ENCODE results near the gene CYP2W1.

The CYP2W1 gene

GRCh38 chr7:982511-983003 is 424 bp upstream of the CYP2W1 start:
- no peak for DNase-seq

- no peak for DNase-seq
Observed at GRCh38 chr7:983616-984071, 663 bp downstream of the CYP2W1 start.

DNA sequence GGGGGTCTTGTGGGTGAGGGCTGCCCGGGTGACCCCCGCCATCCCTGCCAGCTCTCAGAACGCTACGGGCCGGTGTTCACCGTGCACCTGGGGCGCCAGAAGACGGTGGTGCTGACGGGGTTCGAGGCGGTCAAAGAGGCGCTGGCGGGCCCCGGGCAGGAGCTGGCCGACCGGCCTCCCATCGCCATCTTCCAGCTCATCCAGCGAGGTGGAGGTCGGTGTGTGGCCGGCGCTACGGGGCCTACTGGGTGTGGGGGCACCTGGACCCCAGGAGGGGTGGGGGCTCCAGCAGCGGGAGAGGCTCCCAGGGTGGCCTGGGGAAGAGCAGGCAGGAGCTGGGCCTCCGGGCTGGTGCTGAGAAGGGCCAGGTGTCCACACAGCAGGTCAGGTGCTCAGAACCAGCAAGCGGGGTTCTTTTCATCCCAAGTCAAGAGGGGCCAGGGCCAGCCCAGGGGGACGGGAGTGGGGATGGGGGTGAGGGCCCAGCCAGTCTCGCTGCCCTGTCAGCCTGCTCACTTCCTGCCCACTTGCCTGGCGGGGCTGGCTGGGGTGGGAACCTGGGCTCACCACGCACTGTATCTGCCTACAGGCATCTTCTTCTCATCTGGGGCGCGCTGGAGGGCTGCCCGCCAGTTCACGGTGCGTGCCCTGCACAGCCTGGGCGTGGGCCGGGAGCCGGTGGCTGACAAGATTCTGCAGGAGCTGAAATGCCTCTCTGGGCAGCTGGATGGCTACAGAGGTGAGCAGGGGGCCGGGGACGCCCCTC is 1.6 kb downstream of the CYP2W1 start:
- no peak for DNase-seq

- DNase-seq: no peak
Observed at GRCh38 chr7:985127-985416, 2.1 kb downstream of the CYP2W1 start.

GRCh38 chr7:985915-986741 is 3.1 kb downstream of the CYP2W1 start:
- peak in 1 of 2 experiments; percentile 40 for DNase-seq

DNA sequence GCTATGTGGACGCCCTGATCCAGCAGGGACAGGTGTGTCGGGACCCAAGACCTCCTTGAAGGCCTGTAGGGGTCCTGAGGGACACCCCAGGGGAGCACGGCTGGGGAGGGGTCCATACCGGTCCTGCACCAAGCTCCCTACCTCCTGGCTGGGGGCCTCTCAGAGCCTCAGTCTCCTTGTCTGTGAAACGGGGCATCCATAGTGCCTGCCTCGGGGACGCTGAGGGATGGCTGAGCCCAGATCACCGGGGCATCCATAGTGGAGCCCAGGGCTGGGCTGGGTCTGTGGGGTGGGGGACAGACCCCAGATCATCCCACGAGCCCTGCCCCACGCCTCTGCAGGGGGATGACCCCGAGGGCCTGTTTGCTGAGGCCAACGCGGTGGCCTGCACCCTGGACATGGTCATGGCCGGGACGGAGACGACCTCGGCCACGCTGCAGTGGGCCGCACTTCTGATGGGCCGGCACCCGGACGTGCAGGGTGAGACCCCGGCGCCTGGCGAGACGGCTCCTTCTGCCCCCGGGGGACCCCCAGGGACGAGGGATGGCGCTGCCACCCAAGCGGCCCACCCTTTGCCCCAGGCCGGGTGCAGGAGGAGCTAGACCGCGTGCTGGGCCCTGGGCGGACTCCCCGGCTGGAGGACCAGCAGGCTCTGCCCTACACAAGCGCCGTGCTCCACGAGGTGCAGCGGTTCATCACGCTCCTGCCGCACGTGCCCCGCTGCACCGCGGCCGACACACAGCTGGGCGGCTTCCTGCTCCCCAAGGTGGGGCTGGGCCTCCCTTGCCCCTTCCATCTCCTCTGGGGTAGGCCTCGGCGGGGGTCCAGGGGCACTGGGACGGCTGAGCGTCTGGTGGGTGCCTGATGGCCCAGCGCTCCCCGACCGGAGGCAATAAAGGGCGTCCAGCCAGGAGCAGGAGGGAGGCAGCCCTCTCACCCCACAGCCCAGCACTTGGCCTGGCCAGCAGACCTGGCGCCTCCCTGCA is 4.1 kb downstream of the CYP2W1 start:
- no peak for DNase-seq

DNA sequence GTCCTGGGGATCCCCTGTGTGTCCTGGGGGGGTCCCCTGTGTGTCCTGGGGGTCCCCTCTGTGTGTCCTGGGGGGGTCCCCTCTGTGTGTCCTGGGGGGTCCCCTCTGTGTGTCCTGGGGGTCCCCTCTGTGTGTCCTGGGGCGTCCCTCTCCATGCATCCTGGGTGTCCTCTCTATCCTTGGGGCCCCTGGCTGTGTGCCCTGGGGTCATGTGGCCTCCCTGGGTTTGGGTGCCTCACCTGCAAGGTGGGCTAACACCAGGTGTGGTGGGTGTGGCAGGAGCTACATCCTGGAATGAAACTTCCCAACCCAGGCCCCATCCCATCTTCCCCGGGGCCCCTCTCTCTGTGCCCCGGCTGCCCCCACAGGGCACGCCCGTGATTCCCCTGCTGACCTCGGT is 4.9 kb downstream of the CYP2W1 start:
- DNase-seq: no peak

GRCh38 chr7:988426-988911 is 5.5 kb downstream of the CYP2W1 start:
- no peak for DNase-seq

GRCh38 chr7:988963-989529 is 6.1 kb downstream of the CYP2W1 start:
- no peak for DNase-seq

DNA sequence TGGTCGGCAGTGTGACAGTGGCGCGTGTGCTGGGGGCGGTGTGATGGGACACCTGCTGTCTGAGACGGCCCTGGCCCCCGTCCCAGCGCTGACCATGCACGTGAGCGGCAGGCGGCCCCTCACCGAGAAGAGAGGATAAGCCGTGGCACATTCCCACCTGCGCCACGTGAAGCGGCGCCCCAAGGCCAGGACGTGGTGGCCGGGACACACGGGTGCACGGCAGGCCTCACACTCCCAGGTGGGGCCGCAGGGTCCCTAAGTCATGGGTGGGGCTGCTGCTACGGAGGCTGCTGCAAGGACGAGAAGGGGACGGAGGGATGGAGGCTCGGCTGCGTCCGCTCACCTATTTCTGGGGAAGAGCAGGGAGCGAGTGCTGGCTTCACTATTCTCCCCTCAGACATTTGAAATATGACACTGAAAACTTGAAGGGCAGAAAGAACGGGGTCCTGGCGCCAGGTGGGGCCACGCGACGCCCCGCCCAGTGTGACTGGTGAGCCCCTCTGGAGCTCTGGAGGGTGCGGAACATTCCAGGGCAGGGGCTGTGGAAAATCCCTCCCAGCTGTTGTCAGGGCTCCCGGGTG is 7.5 kb downstream of the CYP2W1 start:
- no peak for DNase-seq

DNA sequence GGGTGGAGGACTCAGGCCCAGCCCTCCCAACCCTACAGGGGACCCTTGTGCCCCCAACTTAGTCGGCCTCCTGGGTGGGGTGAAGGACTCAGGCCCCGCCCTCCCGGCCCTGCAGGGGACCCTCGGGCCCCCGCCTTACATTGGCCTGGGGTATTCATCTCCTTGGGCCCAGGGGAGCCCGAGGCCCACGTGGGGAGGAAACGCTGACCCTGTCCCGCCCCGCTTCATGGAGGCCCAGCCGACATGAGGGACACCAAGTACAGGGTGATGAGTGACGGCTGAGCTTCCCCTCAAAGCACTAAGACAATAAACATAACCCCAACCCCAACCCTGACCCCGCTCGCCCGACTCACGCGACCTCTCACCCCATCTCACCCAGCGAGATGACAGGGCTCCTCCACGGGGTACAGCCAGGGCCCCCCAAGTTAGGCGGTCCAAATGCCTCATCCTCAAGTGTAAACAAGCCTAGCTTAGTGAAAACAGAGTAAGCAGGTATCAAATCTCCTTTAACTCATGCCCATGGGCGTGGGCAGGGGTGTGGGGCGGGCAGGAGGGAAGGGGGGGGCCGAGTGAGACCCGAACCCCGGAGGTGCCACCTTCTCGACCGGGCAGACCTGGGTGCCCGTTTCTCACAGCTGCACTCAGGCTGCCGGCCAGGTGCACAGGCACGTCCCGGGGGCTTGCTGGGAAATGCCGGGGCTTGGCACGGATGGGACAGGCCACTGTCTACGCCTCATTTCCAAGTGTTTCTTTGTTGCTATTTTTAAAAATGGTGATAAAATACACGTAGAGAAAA is 8.2 kb downstream of the CYP2W1 start:
- no peak for DNase-seq

- DNase-seq: no peak
Observed at GRCh38 chr7:991729-992656, 9.0 kb downstream of the CYP2W1 start.

DNA sequence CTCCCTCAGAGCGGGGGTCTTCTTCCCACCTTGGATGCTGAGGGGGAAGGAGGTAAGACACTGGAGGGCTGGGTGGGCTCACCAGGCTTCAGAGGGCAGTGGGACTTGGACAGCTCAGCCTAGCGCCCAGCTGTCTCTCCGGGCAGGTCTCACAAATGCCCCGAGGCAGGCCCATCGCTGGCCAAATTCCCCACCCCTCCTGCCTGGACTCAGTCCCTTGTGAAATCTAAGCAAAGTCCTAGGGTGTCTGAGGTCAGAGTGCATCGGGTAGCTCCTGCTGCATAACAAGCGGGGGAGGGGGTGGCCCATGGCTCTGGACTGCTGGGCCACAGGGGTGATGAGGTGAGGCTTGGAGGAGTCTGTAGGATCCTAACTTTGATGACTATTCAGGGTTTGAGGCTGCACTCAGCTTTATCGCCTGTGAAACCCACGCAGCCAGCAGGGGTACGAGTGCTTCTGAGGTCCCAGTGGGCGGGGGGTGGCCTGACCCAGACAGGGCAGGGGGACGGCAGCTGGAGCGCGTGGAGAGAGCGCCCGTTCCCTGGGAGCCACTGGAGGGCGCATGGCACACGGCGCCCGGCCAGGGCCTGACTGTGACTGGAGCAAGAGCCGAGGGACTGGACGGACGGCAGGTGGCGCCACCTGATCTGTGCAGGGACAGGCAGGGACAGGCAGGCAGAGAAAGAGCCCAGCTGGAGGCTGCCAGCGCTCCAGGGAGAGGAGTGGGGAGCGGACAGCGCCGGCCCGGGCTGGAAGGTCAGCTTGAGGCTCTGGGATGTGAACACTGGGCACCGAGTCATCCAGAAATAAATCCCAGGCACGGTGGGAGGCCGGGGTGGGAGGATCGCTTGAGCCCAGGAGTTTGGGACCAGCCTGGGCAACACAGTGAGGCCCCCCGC is 10.0 kb downstream of the CYP2W1 start:
- peak; percentile 64 to 92 for DNase-seq

DNA sequence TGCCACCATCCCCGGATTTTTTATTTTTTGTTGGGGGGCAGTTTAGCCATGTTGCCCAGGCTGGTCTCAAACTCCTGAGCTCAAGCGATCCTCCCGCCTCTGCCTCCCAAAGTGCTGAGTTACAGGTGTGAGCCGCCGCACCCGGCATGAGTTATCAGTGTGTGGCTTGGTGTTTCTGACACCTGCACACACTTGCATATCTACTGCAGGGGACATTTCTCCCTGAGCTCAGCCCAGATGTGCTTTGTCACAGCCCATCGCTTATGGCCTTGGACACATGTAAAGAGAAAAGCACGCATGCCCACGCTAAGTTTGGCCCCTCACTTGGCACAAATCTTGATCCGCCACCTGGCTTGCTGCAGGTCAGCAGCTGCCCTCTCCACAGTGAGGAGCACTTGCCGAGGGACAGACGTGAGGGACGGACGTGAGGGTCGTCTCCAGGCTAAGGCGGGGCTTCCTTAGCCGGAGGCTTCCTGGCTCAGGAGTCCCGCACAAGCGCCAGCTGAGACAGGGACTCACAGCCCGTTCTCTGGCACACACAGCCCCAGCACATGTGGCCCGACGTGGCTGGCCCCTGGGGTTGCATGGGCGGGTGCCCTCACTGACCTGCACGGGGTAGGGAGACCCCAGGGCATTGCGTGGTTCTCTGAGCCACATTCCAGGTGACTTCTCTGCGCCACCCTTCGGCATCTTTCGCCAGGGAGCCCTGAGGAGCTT is 11.8 kb downstream of the CYP2W1 start:
- no peak for DNase-seq

DNA sequence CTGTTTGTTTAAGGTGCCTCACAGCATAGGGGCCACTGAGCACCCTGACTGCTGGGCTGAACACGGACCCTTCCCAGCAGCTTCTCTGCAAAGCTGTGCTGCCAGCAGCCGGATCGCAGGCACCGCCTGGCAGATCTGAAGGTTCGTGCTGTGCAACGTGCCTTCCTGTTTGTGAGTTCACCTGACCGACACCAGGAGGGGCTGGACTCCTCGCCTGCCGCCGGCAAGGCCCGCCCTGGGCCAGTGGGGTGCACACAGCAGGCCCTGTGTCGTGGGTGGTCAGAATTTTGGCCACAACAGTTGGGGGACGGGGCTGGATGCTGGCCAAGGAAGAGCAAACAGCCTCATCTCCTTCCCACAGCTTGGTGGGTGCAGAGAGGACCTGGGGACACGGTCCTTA is 12.6 kb downstream of the CYP2W1 start:
- DNase-seq: no peak

DNA sequence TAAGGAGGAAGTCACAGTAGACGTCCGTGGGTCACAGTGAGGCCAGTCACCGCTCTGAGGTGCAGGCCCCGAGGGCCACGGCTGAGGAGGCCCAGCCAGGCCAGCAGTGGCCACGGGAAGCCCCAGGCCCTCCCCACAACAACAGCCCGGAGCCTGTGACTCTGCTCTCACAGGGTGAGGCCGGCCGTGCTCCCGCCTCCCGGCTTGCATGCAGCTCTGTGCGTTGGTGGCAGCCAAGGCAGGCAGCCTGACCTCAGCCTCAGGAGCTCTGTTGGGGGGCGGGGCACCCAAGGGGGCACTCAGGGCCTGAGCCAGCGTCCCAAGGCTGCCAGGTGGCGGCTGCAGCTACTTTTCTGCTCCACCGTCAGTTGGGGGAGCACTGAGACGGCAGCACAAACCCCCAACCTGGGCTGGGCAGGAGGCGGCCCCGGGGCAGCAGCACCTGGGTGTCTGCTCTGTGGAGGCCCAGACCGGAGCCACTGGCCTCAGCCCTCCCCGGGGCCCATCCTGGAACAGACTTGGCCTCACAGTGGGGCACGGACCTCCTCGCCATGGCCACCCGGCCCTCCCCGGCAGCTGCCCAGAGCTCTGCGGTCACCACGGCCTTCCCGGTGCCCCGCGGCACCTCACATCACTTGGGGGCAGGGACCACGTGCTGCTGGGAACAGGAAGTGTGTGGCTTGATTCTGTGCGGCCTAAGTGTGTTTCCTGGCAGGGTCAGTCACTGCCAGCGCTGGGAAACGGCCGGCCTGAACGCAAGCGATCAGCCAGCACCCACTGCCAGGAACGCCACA is 13.3 kb downstream of the CYP2W1 start:
- no peak for DNase-seq

Data from NCI-H524 (cell line).